H1 (cell line): ENCODE data around the gene DENND6B. TPM values are rescaled to one million over a fixed set of nuclear protein-coding genes. Genes with fewer than 3 reads are reported as not detected.

Experiments used
- CTCF ChIA-PET: fragments of 300-600 bp; sonication (Branson Sonifier 250); formaldehyde crosslinking; loops from one replicate; lab custom pipeline; 2021; ENCODE audit not compliant: partially characterized antibody; lab: Charles Lee
- POLR2A ChIA-PET: fragments of 300-600 bp; sonication (Branson Sonifier 250); formaldehyde crosslinking; loops from one replicate; lab custom pipeline; 2021; ENCODE audit warnings: inconsistent platforms; ENCODE audit not compliant: partially characterized antibody; lab: Charles Lee
- DNase-seq, 2 experiments: peaks; one replicate each; pipeline versions ENCODE4 v3.0.0 to v3.0.0-alpha.2; 2010 to 2022; ENCODE audit warnings: low spot score in 2 of 2, low read depth in 1 of 2, mixed read lengths in 1 of 2
- FAIRE-seq: peaks from 2 replicates; lab custom pipeline; 2011; peaks lifted over from hg19 to GRCh38; lab: Jason Lieb, UNC
- H2AFZ ChIP-seq: 2 replicates; pipeline ENCODE4 v1.8.1; 2012; ENCODE audit warnings: low read length, inconsistent platforms
- H2AK5ac ChIP-seq: 2 replicates; pipeline ENCODE4 v1.6.1; 2013; ENCODE audit warnings: low read depth, low read length
- H2BK120ac ChIP-seq: replicated peaks from 2 replicates; pipeline ENCODE3; 2013; ENCODE audit warnings: low read depth, low read length, inconsistent platforms
- H2BK12ac ChIP-seq: 2 replicates; pipeline ENCODE4 v1.6.1; 2013; ENCODE audit warnings: low read depth, low read length
- H2BK15ac ChIP-seq: 2 replicates; pipeline ENCODE4 v1.6.1; 2013; ENCODE audit warnings: low read length
- H2BK20ac ChIP-seq: 2 replicates; pipeline ENCODE4 v1.6.1; 2013; ENCODE audit warnings: low read length
- H2BK5ac ChIP-seq: 2 replicates; pipeline ENCODE4 v1.6.1; 2013; ENCODE audit warnings: low read depth, low read length
- H3K14ac ChIP-seq: 2 replicates; pipeline ENCODE4 v1.6.1; 2013; ENCODE audit warnings: inconsistent platforms; ENCODE audit not compliant: insufficient read length
- H3K18ac ChIP-seq: 2 replicates; pipeline ENCODE4 v1.6.1; 2013; ENCODE audit warnings: low read length; ENCODE audit errors: extremely low read depth
- H3K23ac ChIP-seq: 2 replicates; pipeline ENCODE4 v1.6.1; 2013; ENCODE audit warnings: inconsistent platforms; ENCODE audit not compliant: insufficient read length
- H3K23me2 ChIP-seq: 2 replicates; pipeline ENCODE4 v1.6.1; 2013; ENCODE audit warnings: low read depth, low read length
- H3K27ac ChIP-seq: 2 replicates; pipeline ENCODE4 v1.6.1; 2011; ENCODE audit warnings: low read depth, low read length, inconsistent platforms
- H3K27me3 ChIP-seq, 4 experiments: replicated peaks in 1 of 4; 1 replicate in 1 of 4; 2 replicates in 3 of 4; pipeline versions ENCODE4 v1.6.1 to v1.8.1; 2011 to 2013; ENCODE audit warnings: low read length in 3 of 4, mild to moderate bottlenecking in 3 of 4, inconsistent platforms in 2 of 4, mixed read lengths in 2 of 4, moderate library complexity in 1 of 4; ENCODE audit not compliant: control insufficient read depth in 3 of 4, insufficient read depth in 3 of 4; ENCODE audit errors: extremely low read depth in 1 of 4
- H3K36me3 ChIP-seq, 4 experiments: 2 replicates each; pipeline versions ENCODE4 v1.6.1 to v1.8.1; 2011 to 2013; ENCODE audit warnings: mild to moderate bottlenecking in 4 of 4, low read length in 3 of 4, moderate library complexity in 2 of 4, control low read depth in 1 of 4, inconsistent platforms in 1 of 4; ENCODE audit not compliant: insufficient read depth in 4 of 4, control insufficient read depth in 2 of 4
- H3K4ac ChIP-seq: replicated peaks from 2 replicates; pipeline ENCODE3; 2013; ENCODE audit warnings: low read length, low read depth, mixed read lengths, inconsistent platforms; ENCODE audit not compliant: insufficient read length
- H3K4me1 ChIP-seq, 4 experiments: replicated peaks in 1 of 4; 1 replicate in 1 of 4; 2 replicates in 3 of 4; pipeline versions ENCODE4 v1.6.1 to v1.8.1; 2011 to 2013; ENCODE audit warnings: low read length in 3 of 4, inconsistent platforms in 2 of 4, mixed read lengths in 1 of 4; ENCODE audit not compliant: insufficient read depth in 4 of 4, control insufficient read depth in 3 of 4
- H3K4me2 ChIP-seq, 2 experiments: 2 replicates each; pipeline versions ENCODE4 v1.6.1 to v1.8.1; 2011 to 2013; ENCODE audit warnings: low read depth in 2 of 2, low read length in 2 of 2, control low read depth in 1 of 2, inconsistent platforms in 1 of 2, mild to moderate bottlenecking in 1 of 2; ENCODE audit not compliant: insufficient read depth in 1 of 2
- H3K4me3 ChIP-seq, 4 experiments: fragments of 200-600, 300-600 bp in 1 of 4; sonication (generic), shearing (Covaris generic), sonication (Bioruptor Twin) in 1 of 4; 2 replicates each; pipeline versions ENCODE4 v1.5.1 to v1.8.1; 2011 to 2016; ENCODE audit warnings: low read length in 4 of 4, low read depth in 3 of 4, control low read depth in 2 of 4, inconsistent platforms in 2 of 4, mild to moderate bottlenecking in 2 of 4, mixed read lengths in 1 of 4, moderate library complexity in 1 of 4; ENCODE audit not compliant: insufficient read depth in 2 of 4; ENCODE audit errors: extremely low read depth in 1 of 4
- H3K56ac ChIP-seq: replicated peaks from 2 replicates; pipeline ENCODE3; 2013; ENCODE audit warnings: low read depth, mild to moderate bottlenecking, mixed read lengths, low read length, inconsistent platforms; ENCODE audit not compliant: insufficient read length
- H3K79me1 ChIP-seq: 2 replicates; pipeline ENCODE4 v1.6.1; 2013; ENCODE audit warnings: low read depth, low read length, control low read depth
- H3K79me2 ChIP-seq, 2 experiments: 2 replicates each; pipeline versions ENCODE4 v1.6.1 to v1.8.1; 2012 to 2013; ENCODE audit warnings: low read length in 2 of 2, mild to moderate bottlenecking in 2 of 2, inconsistent platforms in 1 of 2; ENCODE audit not compliant: insufficient read depth in 2 of 2, control insufficient read depth in 1 of 2
- H3K9ac ChIP-seq, 4 experiments: replicated peaks in 1 of 4; 1 replicate in 1 of 4; 2 replicates in 3 of 4; pipeline versions ENCODE4 v1.6.1 to v1.8.1; 2011 to 2013; ENCODE audit warnings: low read depth in 3 of 4, low read length in 3 of 4, control low read depth in 2 of 4, mild to moderate bottlenecking in 2 of 4, moderate library complexity in 2 of 4, inconsistent platforms in 1 of 4; ENCODE audit errors: extremely low read depth in 1 of 4
- H3K9me3 ChIP-seq, 2 experiments: 2 replicates each; pipeline versions ENCODE4 v1.6.1 to v1.8.1; 2012 to 2013; ENCODE audit warnings: mild to moderate bottlenecking in 2 of 2, moderate library complexity in 2 of 2, control low read depth in 1 of 2, inconsistent platforms in 1 of 2, low read depth in 1 of 2, low read length in 1 of 2, mixed read lengths in 1 of 2; ENCODE audit not compliant: insufficient read depth in 2 of 2
- H4K20me1 ChIP-seq, 2 experiments: replicated peaks in 1 of 2; 2 replicates each; pipeline versions ENCODE3 to v1.8.1; 2011 to 2013; ENCODE audit warnings: inconsistent platforms in 2 of 2, low read length in 2 of 2, mild to moderate bottlenecking in 1 of 2; ENCODE audit not compliant: insufficient read depth in 2 of 2, control insufficient read depth in 1 of 2
- H4K5ac ChIP-seq: 2 replicates; pipeline ENCODE4 v1.6.1; 2013; ENCODE audit warnings: low read length, low read depth, mixed read lengths, inconsistent platforms; ENCODE audit not compliant: insufficient read length
- H4K8ac ChIP-seq: 2 replicates; pipeline ENCODE4 v1.8.0; 2013; ENCODE audit warnings: mild to moderate bottlenecking, moderate library complexity, low read length, inconsistent platforms; ENCODE audit not compliant: insufficient read depth; ENCODE audit errors: extremely low read depth
- H4K91ac ChIP-seq: replicated peaks from 2 replicates; pipeline ENCODE3; 2013; ENCODE audit warnings: low read length, mixed read lengths, inconsistent platforms; ENCODE audit not compliant: insufficient read length
- BCL11A ChIP-seq, 2 experiments: IDR thresholded peaks; one replicate each; pipeline ENCODE4 v1.6.1; 2011; ENCODE audit warnings: low read depth in 2 of 2, low read length in 2 of 2, mild to moderate bottlenecking in 2 of 2
- RAD21 ChIP-seq, 2 experiments: IDR thresholded peaks in 1 of 2; conservative IDR thresholded peaks in 1 of 2; 2 replicates each; pipeline ENCODE4 v1.6.1; 2011; ENCODE audit warnings: low read depth in 2 of 2, low read length in 2 of 2, improper control_type of control experiment in 1 of 2, inconsistent platforms in 1 of 2, mild to moderate bottlenecking in 1 of 2, moderate library complexity in 1 of 2
- SP4 ChIP-seq: IDR thresholded peaks from 2 replicates; pipeline ENCODE4 v1.6.1; 2012; ENCODE audit warnings: low read length, inconsistent platforms
- WGBS, 2 experiments: shearing (Covaris generic) in 1 of 2; methylation state at CpG; one replicate each; pipeline versions ENCODE4 v1.1.6 to v1.1.7; 2013 to 2015; ENCODE audit warnings: low lambda C conversion rate in 2 of 2, mixed read lengths in 2 of 2, inconsistent platforms in 1 of 2, low coverage in 1 of 2, missing lambda C conversion rate in 1 of 2; ENCODE audit not compliant: insufficient replicate concordance in 2 of 2, insufficient coverage in 1 of 2, insufficient read length in 1 of 2; ENCODE audit errors: extremely low coverage in 1 of 2, missing lambda C conversion rate in 1 of 2; 5-methylcytosine and 5-hydroxymethylcytosine counted together
- polyA plus RNA-seq, 7 experiments: library from polyadenylated mRNA; depleted of rRNA in 3 of 7; stranded (reverse) in 5 of 7; unstranded in 2 of 7; fragments of >200 nt in 5 of 7; fragments of 200-250 nt in 2 of 7; gene quantifications; 1 replicate in 5 of 7; 2 replicates in 1 of 7; 4 replicates in 1 of 7; pipeline versions ENCODE4 v1.2.1 to v1.2.3, GENCODE V29; 2011 to 2013; ENCODE audit warnings: missing spikeins in 2 of 7, mixed read lengths in 2 of 7
- total RNA-seq: library from RNA; stranded (reverse); fragmentation: NEBNext Ultra II Directional; extraction: Animal tissue kit (Norgen Biotek cat#: 25700); gene quantifications from 2 replicates; pipeline ENCODE4 v1.2.1, GENCODE V29; 2021

The DENND6B gene
- total and polyA plus RNA-seq, 2 of the 8 experiments (the other 6 are each of a cell fraction or from before 2014, with no cell fraction given) = 1.1 to 1.9 TPM

DNA sequence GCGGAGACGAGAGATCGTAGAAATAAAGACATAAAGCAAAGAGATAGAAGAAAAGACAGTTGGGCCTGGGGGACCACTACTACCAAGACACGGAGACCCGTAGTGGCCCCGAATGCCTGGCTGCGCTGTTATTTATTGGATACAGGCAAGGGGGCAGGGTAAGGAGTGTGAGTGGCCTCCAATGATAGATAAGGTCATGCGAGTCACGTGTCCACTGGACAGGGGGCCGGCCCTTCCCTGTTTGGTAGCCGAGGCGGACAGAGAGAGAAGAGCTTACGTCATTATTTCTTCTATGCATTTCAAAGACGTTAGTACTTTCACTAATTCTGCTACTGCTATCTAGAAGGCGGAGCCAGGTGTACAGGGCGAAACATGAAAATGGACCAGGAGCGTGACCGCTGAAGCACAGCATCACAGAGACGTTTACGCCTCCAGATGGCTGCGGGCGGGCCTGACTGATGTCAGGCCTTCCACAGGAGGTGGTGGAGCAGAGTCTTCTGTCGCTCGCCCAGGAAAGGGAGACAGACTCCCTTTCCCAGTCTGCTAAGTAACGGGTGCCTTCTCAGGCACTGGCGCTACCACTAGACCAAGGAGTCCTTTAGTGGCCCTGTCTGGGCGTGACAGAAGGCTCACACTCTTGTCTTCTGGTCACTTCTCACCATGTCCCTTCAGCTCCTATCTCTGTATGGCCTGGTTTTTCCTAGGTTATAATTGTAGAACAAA, 41.1 kb upstream of the DENND6B start:
- no peak for FAIRE-seq
- TF ChIP-seq SP4 (no peak), BCL11A (IDR thresholded peaks at IDR 0.05; ENCODE audit: low read depth in 2 of 2, low read length in 2 of 2) (no peak), RAD21 (IDR thresholded peaks at IDR 0.05 in 1 of 2, conservative IDR thresholded peaks at IDR 0.05 in 1 of 2; ENCODE audit: low read depth in 2 of 2, low read length in 2 of 2) (peak; percentile 10 to 16; a peak in 1 of 4 replicates)

More for the DNA sequence above, 41.1 kb upstream of the DENND6B start:
- Histone ChIP-seq H3K23me2 (no peaks in the 10 kb centered on the region), H3K9ac (no peak overlapping the region), H2BK12ac (no peak overlapping the region), H4K5ac (no peak overlapping the region), H2BK20ac (no peak overlapping the region), H2AFZ (no peak overlapping the region), H3K4me2 (no peak overlapping the region), H3K27me3 (no peaks in the 10 kb centered on the region), H3K79me1 (peaks cover 10% of the 10 kb centered on the region), H3K23ac (no peak overlapping the region), H3K4ac (no peak overlapping the region), H3K4me1 (no peaks in the 10 kb centered on the region), H2BK120ac (no peak overlapping the region), H2AK5ac (no peak overlapping the region), H4K20me1 (peaks cover 2 to 8% of the 10 kb centered on the region in 2 experiments), H2BK5ac (no peak overlapping the region), H3K79me2 (peaks cover 0 to 25% of the 10 kb centered on the region in 2 experiments; a peak in 1 of 4 replicates), H3K36me3 (peaks cover 0 to 5% (median under 1%) of the 10 kb centered on the region in 4 experiments; a peak in 3 of 8 replicates), H4K91ac (no peak overlapping the region), H3K56ac (no peak overlapping the region), H4K8ac (no peak overlapping the region), H3K27ac (no peak overlapping the region), H3K14ac (no peak overlapping the region), H3K18ac (no peak overlapping the region), H3K4me3 (no peak overlapping the region), H3K9me3 (no peaks in the 10 kb centered on the region), H2BK15ac (no peak overlapping the region)
- no peak for DNase-seq
- CTCF ChIA-PET = interaction anchor here (0.9 to 2.1 kb wide), 10 partner anchors 8 to 94 kb away, joined by 3 to 7 read pairs (median 4); no protein-coding TSS in a partner anchor
- POLR2A ChIA-PET = interaction anchor here (0.7 to 0.8 kb wide), 2 partner anchors 10 to 32 kb away, joined by 3 read pairs; no protein-coding TSS in a partner anchor
- 92% methylated on average over 27 of the region's 27 CpGs; no CpG with 5 or more reads in 1 of the 2 experiments for WGBS, 2 experiments
